8988T (cell line): ENCODE data around the gene VWA7.

Experiments
- DNase-seq: peaks from one replicate; pipeline ENCODE4 v3.0.0; 2011

VWA7 gene

DNA sequence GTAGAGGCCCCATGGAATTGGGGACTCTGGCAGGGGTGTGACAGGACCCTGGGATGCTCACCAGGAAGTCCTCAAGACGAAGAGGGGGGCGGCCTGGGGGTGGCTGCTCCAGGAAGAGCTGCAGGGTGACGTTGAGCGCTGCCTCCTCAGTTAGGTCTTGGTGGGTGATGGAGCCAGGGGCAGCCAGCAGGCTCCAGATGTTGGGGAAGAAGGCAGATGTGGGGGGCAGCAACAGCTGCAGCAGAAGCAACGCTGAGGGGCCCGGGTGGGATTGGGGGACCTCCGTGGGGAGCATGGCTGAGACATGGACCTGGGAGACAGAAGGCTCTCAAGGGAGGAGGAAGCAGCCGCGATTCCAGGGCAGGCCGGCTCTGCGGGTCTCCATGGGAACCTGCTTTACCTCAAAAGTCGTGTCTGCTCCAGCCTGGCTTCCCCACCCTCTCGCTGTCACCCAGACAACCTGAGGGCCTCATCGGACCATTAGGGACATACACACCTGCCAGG is 591 bp downstream of the VWA7 start:
- no peak for DNase-seq

DNA sequence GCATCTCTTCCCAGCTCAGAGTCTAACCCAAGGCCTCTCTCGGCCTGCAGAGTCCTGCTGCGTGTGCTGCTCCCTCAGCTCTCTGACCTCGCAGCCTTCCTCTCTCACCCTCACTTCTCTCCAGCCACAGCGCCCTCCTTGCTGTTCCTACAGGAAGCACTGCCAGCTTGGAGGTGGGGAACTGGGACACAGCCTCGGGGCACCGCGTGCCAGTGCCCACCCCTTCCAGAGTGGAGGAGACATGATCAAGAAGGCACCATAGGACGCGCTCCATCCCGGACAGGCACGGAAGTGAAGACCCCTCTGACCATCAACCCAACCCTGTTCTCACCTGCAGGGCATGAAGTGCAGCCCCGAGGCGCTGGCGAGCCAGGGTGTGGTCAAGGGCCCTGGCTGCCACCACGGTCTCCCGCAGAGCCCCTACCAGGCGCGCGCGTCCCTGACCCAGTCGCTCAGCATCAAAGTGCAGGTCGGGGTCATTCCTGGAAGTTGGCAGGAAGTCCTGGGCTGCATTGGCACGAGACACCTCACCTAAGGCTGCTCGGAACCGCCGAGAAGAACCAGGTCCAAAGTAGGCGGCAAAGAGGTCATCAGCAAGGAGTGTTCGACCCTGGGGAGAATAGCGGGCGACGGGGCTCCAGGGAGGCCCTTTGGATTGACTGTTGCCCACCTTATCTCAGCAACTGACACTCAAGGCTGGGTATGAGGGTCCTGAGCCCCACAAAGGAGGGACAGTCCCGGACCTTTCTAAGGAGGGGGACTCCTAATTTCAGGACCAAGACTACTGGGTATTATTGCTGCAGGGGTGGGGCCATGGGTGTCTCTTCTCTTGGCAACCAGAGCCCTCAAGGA is 1.3 kb downstream of the VWA7 start:
- DNase-seq, result no peak

DNA sequence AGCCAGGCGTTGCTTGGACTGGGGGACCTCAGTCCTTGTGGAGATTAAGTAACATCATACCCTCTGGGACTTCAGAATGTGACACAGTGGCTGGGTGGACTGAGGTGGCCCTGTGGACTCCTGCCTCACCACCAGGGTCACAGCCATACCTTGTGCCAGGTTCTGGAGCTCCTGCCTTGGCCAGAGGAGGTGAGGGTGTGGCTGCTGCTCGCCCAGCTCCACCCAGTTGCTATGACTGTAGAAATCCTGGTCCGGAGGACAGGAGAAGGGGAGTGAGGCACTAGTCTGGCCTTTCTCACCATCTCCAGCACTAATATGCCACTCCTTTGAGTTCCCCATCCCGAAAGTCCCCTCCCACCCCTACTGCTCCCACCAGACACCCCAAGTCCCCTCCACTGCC is 1.9 kb downstream of the VWA7 start:
- DNase-seq, result no peak

- DNase-seq, result no peak
These were observed 5.2 kb downstream of the VWA7 start for GRCh38 chr6:31771992-31772358.

GRCh38 chr6:31770860-31771259 is 6.3 kb downstream of the VWA7 start:
- DNase-seq, result no peak

- DNase-seq, result peak; percentile 97
These were observed 7.3 kb downstream of the VWA7 start for GRCh38 chr6:31769684-31770371.

DNA sequence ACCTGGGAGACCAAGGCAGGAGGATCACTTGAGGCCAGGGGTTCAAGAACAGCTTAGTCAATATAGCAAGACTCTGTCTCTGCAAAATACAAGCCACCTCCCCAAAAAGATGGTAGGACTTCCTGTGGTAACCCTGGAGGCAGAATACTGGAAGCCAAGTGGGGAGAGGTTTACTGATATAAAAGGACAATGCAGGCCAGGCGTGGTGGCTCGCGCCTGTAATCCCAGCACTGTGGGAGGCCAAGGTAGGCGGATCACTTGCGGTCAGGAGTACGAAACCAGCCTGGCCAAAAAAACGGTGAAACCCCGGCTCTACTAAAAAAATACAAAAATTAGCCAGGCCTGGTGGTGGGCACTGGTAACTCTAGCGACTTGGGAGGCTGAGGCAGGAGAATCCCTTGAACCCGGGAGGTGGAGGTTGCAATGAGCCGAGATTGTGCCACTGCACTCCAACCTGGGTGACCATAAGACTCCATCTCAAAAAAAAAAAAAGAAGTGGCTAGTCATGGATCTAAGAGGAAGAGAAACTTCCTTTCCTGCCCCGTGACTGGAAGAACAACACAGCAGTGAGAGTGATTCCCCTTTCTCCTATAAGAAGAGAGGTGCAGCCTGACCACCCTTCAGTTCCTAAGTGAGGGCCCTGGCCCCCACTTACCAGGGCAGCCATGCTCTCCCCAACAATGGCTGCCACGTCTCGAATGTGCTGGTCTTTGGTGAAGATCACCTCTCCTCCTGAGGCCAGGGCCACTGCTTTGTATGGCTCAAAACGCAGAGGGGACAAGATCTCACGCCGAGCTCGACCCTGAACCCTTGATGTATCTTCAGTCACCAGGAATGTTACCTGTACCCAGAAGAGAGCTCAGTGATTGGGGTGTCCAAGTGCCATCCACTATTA is 8.5 kb downstream of the VWA7 start:
- DNase-seq, result no peak

- no peak for DNase-seq
These were observed 10.0 kb downstream of the VWA7 start for GRCh38 chr6:31767096-31767645.

- no peak for DNase-seq
These were observed 11.0 kb downstream of the VWA7 start for GRCh38 chr6:31765910-31766794.

DNA sequence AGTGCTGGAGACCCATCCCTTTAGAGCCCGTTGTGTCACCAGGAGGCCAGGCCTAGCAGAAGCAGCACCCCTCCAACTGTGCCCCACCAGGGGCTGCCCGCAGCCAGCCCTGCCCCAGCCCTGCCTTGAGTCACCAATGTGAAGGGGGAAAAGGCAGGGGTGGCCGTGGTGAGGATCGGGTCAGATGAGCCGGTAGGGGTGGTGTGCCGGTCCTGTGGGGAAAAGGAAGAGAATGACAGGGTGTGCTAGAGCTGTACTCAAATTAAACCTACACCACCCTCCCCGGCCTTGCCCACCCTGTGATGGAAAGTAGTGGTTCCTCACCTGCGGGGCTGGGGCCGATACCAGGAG is 11.6 kb downstream of the VWA7 start:
- no peak for DNase-seq

DNA sequence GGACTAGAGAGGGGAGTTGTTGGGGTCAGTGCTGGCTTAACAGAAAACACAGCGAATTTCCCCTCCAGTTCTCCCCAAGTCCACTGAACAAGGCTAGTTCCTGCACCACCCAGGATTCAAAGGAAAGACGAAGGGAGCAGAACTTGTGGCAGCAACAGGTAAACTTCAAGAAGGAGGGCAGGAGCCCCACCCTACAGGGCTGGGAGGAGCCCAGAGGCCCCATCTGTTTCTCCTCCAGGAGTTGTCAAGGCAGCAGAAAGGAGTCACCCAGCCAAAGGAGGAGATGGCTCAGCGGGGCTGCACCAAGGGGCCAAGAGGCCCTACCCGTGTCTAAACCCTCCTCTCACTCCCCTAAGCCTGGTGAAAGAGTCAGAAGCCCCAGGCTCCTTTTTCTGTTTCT is 12.9 kb downstream of the VWA7 start:
- DNase-seq, result no peak

DNA sequence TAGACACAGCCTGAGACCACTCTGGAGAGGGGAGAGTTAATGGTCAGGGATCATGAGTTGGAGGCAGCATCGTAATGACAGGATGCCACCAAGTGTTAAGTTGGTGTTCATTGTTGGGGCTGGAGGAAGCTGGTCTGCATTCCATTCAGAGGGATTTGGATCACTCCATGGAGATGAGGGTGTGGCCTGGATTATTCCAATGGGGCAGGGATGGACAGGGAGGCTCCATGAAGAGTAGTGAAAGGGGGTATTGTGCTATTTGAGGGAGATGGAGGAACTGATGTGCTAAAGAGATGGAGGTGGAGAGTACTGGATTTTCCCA is 13.5 kb downstream of the VWA7 start:
- no peak for DNase-seq

GRCh38 chr6:31762878-31763618 is 14.1 kb downstream of the VWA7 start:
- no peak for DNase-seq

GRCh38 chr6:31762356-31762755 is 14.8 kb downstream of the VWA7 start, which contains the start of gene SAPCD1:
Gene SAPCD1 (plus strand): TSS chr6:31762656. CDS start chr6:31763055, 399 bp downstream.
- no peak for DNase-seq

DNA sequence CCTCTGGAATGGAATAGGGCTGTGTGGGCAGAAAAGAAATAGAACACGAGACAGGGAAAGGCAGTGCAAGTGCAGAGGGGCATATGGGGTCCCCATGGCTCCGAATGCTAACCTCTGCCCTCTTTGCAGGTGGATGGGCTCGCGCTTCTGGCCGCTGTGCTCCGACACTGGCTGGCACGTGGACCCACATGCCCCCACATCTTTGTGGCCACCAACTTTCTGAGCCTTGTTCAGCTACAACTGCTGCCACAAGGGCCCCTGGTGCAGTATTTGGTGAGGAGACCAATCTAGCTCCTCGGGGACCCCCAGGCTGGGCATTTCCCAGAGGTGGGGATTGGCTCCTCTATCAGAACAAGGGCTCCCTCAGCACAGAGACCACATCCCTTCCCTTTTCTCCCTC is 15.8 kb downstream of the VWA7 start:
- no peak for DNase-seq

DNA sequence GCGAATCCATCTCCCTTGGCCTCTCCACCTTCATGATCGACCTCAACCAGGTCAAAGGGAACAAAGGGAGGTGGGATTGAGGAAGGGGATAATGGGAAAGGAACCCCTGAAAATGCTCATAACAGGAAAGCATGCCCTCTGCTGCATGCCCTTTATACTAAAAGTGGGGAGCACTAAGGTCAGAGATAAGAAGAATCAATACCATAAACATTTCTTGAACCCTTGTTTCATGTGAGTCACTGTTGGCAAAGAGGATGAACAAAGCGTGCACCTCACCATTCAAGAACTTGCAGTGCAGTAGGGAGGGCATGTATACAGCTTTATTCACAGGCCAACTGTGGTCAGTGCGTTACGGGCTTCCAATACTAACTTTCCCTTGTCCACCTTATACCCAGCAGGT is 16.3 kb downstream of the VWA7 start:
- no peak for DNase-seq

DNA sequence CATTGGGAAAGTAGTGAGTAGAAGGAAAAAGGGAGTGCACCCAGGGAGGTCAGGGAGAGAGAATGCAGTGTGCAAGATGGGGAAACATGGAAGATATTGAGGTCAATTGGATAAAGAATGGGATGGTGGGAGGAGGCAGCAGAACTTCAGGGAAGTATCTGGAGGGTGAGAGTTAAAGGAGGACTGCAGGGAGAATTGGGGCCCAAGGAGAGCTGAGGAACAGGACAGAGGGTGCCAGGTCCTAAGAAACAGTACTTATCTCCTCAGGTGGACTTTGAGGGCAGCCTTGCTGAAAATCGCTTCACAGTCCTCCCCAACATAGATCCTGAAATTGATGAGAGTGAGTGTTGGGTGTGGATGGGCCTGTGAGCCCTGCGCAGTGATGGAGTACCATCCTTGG is 18.8 kb downstream of the VWA7 start:
- no peak for DNase-seq

- no peak for DNase-seq
These were observed 24.3 kb downstream of the VWA7 start for GRCh38 chr6:31752739-31753319.

DNA sequence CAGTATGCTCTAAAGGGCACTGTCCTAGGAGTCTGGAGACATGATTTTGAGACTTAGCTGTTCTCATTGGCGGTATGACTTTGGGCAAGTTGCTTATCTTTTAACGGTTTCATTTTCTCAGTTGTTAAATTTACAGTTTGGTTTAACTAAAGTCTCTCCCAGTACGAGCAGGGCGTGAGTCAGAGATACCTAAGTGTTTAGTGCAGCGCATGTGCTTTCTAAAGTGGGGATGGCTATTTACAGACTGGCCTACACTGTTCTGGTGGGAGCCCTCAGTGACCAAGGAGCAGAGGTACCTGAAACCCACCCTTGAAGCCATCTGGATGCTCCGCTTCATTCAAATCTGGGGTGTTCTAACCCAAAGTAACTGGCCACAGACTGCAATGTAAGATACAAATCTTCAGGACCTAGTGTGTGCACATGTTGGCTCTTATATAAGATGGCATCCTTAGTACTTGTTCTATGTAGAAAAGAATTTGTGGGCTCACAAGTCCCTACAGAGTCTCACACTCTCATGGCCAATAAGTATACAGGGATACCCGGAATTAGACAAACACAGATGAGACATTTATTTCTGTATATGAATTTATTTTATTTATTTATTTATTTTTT is 26.6 kb downstream of the VWA7 start:
- no peak for DNase-seq

DNA sequence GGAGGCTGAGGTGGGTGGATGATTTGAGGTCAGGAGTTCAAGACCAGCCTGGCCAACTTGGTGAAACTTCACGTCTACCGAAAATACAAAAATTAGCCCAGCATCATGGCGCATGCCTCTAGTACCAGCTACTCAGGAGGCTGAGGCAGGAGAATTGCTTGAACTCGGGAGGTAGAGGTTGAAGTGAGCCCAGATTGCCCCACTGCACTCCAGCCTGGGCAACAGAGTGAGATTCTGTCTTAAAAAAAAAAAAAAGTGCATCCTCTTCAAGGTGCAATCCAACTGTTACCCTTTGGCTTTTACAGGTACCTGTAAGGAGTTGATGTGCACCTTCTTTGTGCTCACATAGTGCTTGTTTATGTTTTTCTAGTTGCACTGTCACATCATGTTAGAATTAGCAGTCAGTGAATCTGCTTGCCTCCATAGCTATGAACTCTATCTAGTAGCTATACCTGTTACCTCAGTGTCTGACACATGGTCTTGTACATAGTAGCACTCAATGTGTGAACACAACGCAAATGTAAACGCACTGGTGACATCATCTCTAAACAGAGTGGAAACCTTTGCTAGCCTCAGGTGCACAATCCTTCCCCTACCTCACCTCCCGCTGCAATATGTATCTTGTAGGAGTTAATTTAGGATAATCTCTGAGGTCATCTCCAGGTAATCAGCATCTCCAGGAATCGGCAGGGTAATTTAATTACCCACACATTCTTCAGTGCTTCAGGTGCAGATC is 27.7 kb downstream of the VWA7 start:
- DNase-seq, result no peak
